Iris pigment epithelial cell (primary cell): ENCODE measurements around the gene NDUFV1.
"Not testable (repeated sequence)": the region's sequence is repeated elsewhere in the genome, so short reads cannot be mapped to it uniquely, and the experiment has no call there.

Source experiments
- DNase-seq: peaks from one replicate; pipeline ENCODE4 v3.0.0-alpha.2; 2011; ENCODE audit warnings: low read depth

NDUFV1 gene

DNA sequence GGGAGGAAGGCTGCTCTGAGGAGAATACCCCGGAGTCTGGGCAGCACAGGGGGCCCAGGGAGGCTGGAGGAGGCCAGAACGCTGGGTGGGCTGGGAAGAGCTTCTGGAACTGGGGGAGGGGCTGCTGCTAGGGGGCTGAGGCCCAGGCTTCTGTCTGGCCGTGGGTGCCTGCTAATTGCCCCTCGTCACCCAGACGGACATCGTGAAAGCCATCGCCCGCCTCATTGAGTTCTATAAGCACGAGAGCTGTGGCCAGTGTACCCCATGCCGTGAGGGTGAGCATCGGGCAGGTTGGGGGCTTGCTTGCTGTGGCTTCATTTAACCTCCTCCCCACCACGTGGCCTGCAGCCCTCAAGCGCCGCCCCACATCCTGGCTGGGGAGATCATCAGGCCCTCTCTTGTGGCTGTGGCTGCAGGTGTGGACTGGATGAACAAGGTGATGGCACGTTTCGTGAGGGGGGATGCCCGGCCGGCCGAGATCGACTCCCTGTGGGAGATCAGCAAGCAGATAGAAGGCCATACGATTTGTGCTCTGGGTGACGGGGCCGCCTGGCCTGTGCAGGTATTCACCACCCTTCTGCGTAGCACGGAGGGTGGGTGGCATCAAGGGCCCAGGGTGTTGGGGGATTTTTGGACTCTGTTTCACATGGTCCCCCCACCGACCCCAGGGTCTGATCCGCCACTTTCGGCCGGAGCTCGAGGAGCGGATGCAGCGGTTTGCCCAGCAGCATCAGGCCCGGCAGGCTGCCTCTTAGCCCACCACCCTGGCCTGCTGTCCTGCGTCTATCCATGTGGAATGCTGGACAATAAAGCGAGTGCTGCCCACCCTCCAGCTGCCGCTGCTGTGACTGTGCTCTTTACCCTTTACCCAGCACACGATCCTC, 5.2 kb downstream of the NDUFV1 start:
- DNase-seq, result no peak

DNA sequence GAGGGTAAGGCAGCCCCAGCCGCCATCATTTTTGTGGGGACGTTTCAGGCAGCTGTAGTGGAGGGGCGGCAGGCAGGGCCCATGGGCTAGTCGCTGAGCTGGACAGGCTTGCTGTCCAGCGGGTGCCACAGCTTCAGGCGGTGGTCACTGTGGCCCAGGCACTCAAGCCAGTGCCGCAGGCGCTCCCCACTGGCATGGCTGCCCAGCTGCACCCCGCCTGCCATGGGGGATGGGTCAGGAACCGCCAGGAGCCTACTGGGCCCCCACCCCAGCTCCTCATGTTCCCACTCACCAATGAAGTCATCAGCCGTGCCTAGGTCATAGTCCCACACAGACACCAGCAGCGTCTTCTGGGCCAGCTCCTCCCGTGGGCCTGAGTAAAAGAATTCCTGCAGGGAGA, 6.0 kb downstream of the NDUFV1 start:
- DNase-seq, result no peak

GRCh38 chr11:67613313-67613959, 6.7 kb downstream of the NDUFV1 start:
- DNase-seq, result no peak

- peak; percentile 51 for DNase-seq
Observed at GRCh38 chr11:67613960-67614715, 7.4 kb downstream of the NDUFV1 start.

GRCh38 chr11:67614730-67615714, 8.3 kb downstream of the NDUFV1 start:
- DNase-seq, result no peak

- no peak for DNase-seq
Observed at GRCh38 chr11:67615728-67616430, 9.1 kb downstream of the NDUFV1 start.

GRCh38 chr11:67616431-67617242, 9.9 kb downstream of the NDUFV1 start:
- DNase-seq, result no peak

DNA sequence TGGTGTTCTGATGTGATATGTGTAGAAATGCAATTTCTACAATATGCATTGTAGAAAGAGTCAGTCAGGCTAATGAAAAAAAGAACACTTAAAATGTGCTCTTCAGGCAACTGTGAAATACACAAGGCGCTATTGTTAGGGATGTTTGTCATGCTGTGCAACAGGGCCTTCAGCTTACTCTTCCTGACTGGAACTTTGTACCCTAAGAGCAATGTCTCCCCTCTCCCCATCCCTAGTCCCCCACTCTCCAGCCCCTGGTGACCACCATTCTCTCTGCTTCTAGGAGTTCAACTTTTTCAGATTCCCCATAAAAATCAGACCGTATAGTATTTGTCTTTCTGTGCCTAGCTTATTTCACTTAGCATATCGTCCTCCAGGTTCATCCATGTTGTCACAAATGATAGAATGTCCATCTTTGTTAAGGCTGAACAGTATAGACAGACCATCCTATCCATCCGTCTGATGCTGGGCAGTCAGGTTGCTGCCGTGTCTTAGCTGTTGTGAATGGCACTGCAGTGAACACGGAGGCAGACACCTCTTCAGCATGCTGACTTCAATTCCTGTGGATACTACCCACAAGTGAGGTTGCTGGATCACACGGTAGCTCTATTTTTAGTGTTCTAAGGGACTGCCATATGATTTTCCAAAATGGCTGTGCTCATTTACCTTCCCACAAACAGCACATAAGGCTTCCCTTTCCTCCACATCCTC, 10.7 kb downstream of the NDUFV1 start:
- no peak for DNase-seq

DNA sequence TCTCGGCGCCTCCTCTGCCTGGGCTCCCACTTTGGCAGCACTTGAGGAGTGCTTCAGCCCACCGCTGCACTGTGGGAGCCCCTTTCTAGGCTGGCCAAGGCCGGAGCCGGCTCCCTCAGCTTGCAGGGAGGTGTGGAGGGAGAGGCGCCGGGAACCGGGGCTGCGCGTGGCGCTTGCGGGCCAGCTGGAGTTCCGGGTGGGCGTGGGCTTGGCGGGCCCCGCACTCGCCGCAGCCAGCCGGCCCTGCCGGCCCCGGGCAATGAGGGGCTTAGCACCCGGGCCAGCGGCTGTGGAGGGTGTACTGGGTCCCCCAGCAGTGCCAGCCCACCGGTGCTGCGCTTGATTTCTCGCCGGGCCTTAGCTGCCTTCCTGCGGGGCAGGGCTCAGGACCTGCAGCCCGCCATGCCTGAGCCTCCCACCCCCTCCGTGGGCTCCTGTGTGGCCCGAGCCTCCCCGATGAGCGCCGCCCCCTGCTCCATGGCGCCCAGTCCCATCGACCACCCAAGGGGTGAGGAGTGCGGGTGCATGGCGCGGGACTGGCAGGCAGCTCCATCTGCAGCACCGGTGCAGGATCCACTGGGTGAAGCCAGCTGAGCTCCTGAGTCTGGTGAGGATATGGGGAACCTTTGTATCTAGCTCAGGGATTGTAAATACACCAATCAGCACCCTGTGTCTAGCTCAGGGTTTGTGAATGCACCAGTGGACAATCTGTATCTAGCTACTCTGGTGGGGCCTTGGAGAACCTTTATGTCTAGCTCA, 12.3 kb downstream of the NDUFV1 start:
- DNase-seq, result not testable (repeated sequence)

GRCh38 chr11:67619683-67620618, 13.2 kb downstream of the NDUFV1 start:
- DNase-seq, result not testable (repeated sequence)

- not testable (repeated sequence) for DNase-seq
Observed at GRCh38 chr11:67620621-67621020, 13.9 kb downstream of the NDUFV1 start.

GRCh38 chr11:67621928-67622327, 15.2 kb downstream of the NDUFV1 start:
- not testable (repeated sequence) for DNase-seq

DNA sequence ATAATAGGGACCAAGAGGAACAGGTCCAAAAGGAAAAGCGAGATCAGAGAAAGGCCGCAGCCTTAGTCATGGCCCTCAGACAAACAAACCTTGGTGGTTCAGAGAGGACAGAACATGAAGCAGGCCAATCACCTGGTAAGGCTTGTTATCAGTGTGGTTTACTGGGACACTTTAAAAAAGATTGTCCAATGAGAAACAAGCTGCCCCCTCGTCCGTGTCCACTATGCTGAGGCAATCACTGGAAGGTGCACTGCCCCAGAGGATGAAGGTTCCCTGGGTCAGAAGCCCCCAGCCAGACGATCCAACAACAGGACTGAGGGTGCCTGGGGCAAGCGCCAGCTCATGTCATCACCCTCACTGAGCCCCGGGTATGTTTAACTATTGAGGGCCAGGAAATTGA, 16.2 kb downstream of the NDUFV1 start:
- DNase-seq, result not testable (repeated sequence)

DNA sequence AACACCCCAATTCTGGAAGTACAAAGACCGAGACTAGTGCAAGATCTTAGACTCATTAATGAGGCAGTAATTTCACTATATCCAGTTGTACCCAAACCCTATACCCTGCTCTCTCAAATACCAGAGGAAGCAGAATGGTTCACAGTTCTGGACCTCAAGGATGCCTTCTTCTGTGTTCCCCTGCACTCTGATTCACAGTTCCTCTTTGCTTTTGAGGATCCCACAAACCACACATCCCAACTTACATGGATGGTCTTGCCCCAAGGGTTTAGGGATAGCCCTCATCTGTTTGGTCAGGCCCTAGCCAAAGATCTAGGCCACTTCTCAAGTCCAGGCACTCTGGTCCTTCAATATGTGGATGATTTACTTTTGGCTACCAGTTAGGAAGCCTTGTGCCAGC, 17.1 kb downstream of the NDUFV1 start:
- not testable (repeated sequence) for DNase-seq

DNA sequence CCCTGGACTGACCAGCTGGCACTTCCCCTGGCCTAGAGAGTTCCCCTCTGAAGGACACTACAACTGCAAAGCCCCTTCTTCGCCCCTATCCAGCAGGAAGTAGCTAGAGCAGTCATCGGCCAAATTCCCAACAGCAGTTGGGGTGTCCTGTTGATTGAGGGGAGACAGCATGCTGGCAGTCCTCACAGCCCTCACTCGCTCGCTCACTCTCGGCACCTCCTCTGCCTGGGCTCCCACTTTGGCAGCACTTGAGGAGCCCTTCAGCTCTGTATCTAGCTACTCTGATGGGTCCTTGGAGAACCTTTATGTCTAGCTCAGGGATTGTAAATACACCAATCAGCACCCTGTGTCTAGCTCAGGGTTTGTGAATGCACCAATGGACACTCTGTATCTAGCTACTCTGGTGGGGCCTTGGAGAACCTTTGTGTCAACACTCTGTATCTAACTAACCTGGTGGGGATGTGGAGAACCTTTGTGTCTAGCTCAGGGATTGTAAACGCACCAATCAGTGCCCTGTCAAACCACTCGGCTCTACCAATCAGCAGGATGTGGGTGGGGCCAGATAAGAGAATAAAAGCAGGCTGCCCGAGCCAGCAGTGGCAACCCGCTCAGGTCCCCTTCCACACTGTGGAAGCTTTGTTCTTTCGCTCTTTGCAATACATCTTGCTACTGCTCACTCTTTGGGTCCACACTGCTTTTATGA, 19.5 kb downstream of the NDUFV1 start:
- not testable (repeated sequence) for DNase-seq

- DNase-seq, result no peak
Observed at GRCh38 chr11:67626970-67627369, 20.2 kb downstream of the NDUFV1 start.

- no peak for DNase-seq
Observed at GRCh38 chr11:67627441-67627811, 20.7 kb downstream of the NDUFV1 start.
